ENCODE measurements around the gene NBAS. TPM values are rescaled to one million over a fixed set of nuclear protein-coding genes. Genes with fewer than 3 reads are reported as not detected.

The NBAS gene
- 10 to 100 TPM; 30.5 to 31.1 TPM for total RNA-seq

- DNase-seq, result peak; percentile 86
- no peaks in the 10 kb centered on the region for H3K9me3 Mint-ChIP-seq
- peak within 1 kb of the TSS; percentile 90 for H3K27ac Mint-ChIP-seq
- peak within 1 kb of the TSS; percentile 100 for H3K4me3 Mint-ChIP-seq
- ChIA-PET CTCF (interaction anchor here (0.5 to 3.6 kb wide), 7 partner anchors 13 to 1046 kb away, joined by 3 to 17 read pairs (median 4); no protein-coding TSS in a partner anchor), POLR2A (interaction anchor here (0.8 to 2.0 kb wide), 7 partner anchors 16 to 419 kb away, joined by 3 to 20 read pairs (median 4); partner anchors contain the start of gene DDX1)
- peaks cover 7% of the 10 kb centered on the region for H3K27me3 Mint-ChIP-seq
- peaks cover 36% of the 10 kb centered on the region for H3K4me1 Mint-ChIP-seq
- H3K36me3 Mint-ChIP-seq (ENCODE audit: low read depth), result peaks cover 8% of the 10 kb centered on the region
Measured at GRCh38 chr2:15560988-15561573, at the start of gene NBAS. Gene NBAS, minus strand, starts transcription at chr2:15561334. Its CDS starts 30 bp downstream, at chr2:15561304.

- POLR2A ChIA-PET, result no interaction called here
- CTCF ChIA-PET, result no interaction called here
- no peaks in the 10 kb centered on the region for H3K27me3 Mint-ChIP-seq
- no peak overlapping the region for H3K27ac Mint-ChIP-seq
- H3K4me3 Mint-ChIP-seq, result no peak overlapping the region
- no peaks in the 10 kb centered on the region for H3K9me3 Mint-ChIP-seq
- H3K36me3 Mint-ChIP-seq (ENCODE audit: low read depth), result peaks cover 57% of the 10 kb centered on the region
- DNase-seq, result no peak
- no peaks in the 10 kb centered on the region for H3K4me1 Mint-ChIP-seq
Measured at GRCh38 chr2:15610430-15610952, 49.4 kb upstream of the NBAS start.

- H3K27ac Mint-ChIP-seq, result no peak overlapping the region
- ChIA-PET POLR2A (interaction anchor here (2.1 kb wide), 1 partner anchor 17 kb away, joined by 7 read pairs; the partner anchor contains the start of gene DDX1), CTCF (interaction anchor here (0.6 to 0.8 kb wide), 3 partner anchors 37 to 426 kb away, joined by 3 read pairs; no protein-coding TSS in a partner anchor)
- H3K36me3 Mint-ChIP-seq (ENCODE audit: low read depth), result peaks cover 61% of the 10 kb centered on the region
- no peaks in the 10 kb centered on the region for H3K27me3 Mint-ChIP-seq
- H3K4me1 Mint-ChIP-seq, result no peaks in the 10 kb centered on the region
- DNase-seq, result no peak
- no peaks in the 10 kb centered on the region for H3K9me3 Mint-ChIP-seq
- H3K4me3 Mint-ChIP-seq, result no peak overlapping the region
Measured at GRCh38 chr2:15609341-15610042, 48.4 kb upstream of the NBAS start.

- Mint-ChIP-seq H3K36me3 (ENCODE audit: low read depth) (peaks cover 63% of the 10 kb centered on the region), H3K4me3 (no peak overlapping the region), H3K27me3 (no peaks in the 10 kb centered on the region), H3K4me1 (no peaks in the 10 kb centered on the region), H3K27ac (no peak overlapping the region), H3K9me3 (no peaks in the 10 kb centered on the region)
- POLR2A ChIA-PET, result interaction anchor here (2.1 kb wide), 1 partner anchor 16 kb away, joined by 7 read pairs; the partner anchor contains the start of gene DDX1
- CTCF ChIA-PET, result no interaction called here
- no peak for DNase-seq
Measured at GRCh38 chr2:15608392-15608761, 47.2 kb upstream of the NBAS start.

- H3K4me1 Mint-ChIP-seq, result no peaks in the 10 kb centered on the region
- H3K4me3 Mint-ChIP-seq, result no peak overlapping the region
- H3K27me3 Mint-ChIP-seq, result no peaks in the 10 kb centered on the region
- no peak for DNase-seq
- H3K36me3 Mint-ChIP-seq (ENCODE audit: low read depth), result peaks cover 63% of the 10 kb centered on the region
- no peaks in the 10 kb centered on the region for H3K9me3 Mint-ChIP-seq
- CTCF ChIA-PET, result no interaction called here
- POLR2A ChIA-PET, result interaction anchor here (2.1 kb wide), 1 partner anchor 16 kb away, joined by 7 read pairs; the partner anchor contains the start of gene DDX1
- H3K27ac Mint-ChIP-seq, result no peak overlapping the region
Measured at GRCh38 chr2:15607709-15608391, 46.7 kb upstream of the NBAS start.

GRCh38 chr2:15606481-15607441, 45.6 kb upstream of the NBAS start:
- Mint-ChIP-seq H3K36me3 (ENCODE audit: low read depth) (peaks cover 69% of the 10 kb centered on the region), H3K4me3 (no peak overlapping the region), H3K4me1 (no peaks in the 10 kb centered on the region), H3K27me3 (no peaks in the 10 kb centered on the region), H3K27ac (no peak overlapping the region), H3K9me3 (no peaks in the 10 kb centered on the region)
- CTCF ChIA-PET, result interaction anchor here (0.6 kb wide), 1 partner anchor 28 kb away, joined by 3 read pairs; no protein-coding TSS in a partner anchor
- no peak for DNase-seq
- POLR2A ChIA-PET, result interaction anchor here (0.8 kb wide), 1 partner anchor 14 kb away, joined by 3 read pairs; no protein-coding TSS in a partner anchor

- DNase-seq, result no peak
- Mint-ChIP-seq H3K4me1 (no peaks in the 10 kb centered on the region), H3K27ac (no peak overlapping the region), H3K36me3 (ENCODE audit: low read depth) (peaks cover 78% of the 10 kb centered on the region), H3K9me3 (no peaks in the 10 kb centered on the region), H3K27me3 (no peaks in the 10 kb centered on the region), H3K4me3 (no peak overlapping the region)
- POLR2A ChIA-PET, result no interaction called here
- CTCF ChIA-PET, result interaction anchor here (0.6 kb wide), 1 partner anchor 29 kb away, joined by 3 read pairs; no protein-coding TSS in a partner anchor
Measured at GRCh38 chr2:15605721-15606120, 44.6 kb upstream of the NBAS start.

- DNase-seq, result no peak
- Mint-ChIP-seq H3K27me3 (no peaks in the 10 kb centered on the region), H3K4me3 (no peak overlapping the region), H3K9me3 (no peaks in the 10 kb centered on the region), H3K27ac (no peak overlapping the region), H3K4me1 (no peaks in the 10 kb centered on the region), H3K36me3 (ENCODE audit: low read depth) (peaks cover 74% of the 10 kb centered on the region)
- ChIA-PET CTCF (no interaction called here), POLR2A (no interaction called here)
Measured at GRCh38 chr2:15603948-15604347, 42.8 kb upstream of the NBAS start.

GRCh38 chr2:15603044-15603765, 42.1 kb upstream of the NBAS start:
- Mint-ChIP-seq H3K36me3 (ENCODE audit: low read depth) (peaks cover 78% of the 10 kb centered on the region), H3K4me3 (no peak overlapping the region), H3K9me3 (no peaks in the 10 kb centered on the region), H3K27ac (no peak overlapping the region), H3K4me1 (peaks cover 1% of the 10 kb centered on the region), H3K27me3 (no peaks in the 10 kb centered on the region)
- ChIA-PET CTCF (interaction anchor here (0.6 kb wide), 1 partner anchor 902 kb away, joined by 3 read pairs; no protein-coding TSS in a partner anchor), POLR2A (no interaction called here)
- DNase-seq, result no peak

GRCh38 chr2:15602393-15602792, 41.3 kb upstream of the NBAS start:
- POLR2A ChIA-PET, result interaction anchor here (1.4 to 1.8 kb wide), 2 partner anchors 11 to 25 kb away, joined by 4 to 11 read pairs; partner anchors contain the start of gene DDX1
- no peak for DNase-seq
- Mint-ChIP-seq H3K4me1 (peaks cover 1% of the 10 kb centered on the region), H3K4me3 (no peak overlapping the region), H3K9me3 (no peaks in the 10 kb centered on the region), H3K36me3 (ENCODE audit: low read depth) (peaks cover 72% of the 10 kb centered on the region), H3K27me3 (no peaks in the 10 kb centered on the region), H3K27ac (no peak overlapping the region)
- CTCF ChIA-PET, result interaction anchor here (0.6 kb wide), 1 partner anchor 903 kb away, joined by 3 read pairs; no protein-coding TSS in a partner anchor

- Mint-ChIP-seq H3K27ac (no peak overlapping the region), H3K27me3 (no peaks in the 10 kb centered on the region), H3K4me3 (no peak overlapping the region), H3K4me1 (peaks cover 1% of the 10 kb centered on the region), H3K9me3 (no peaks in the 10 kb centered on the region), H3K36me3 (ENCODE audit: low read depth) (peaks cover 73% of the 10 kb centered on the region)
- POLR2A ChIA-PET, result interaction anchor here (1.4 to 1.8 kb wide), 2 partner anchors 10 to 24 kb away, joined by 4 to 11 read pairs; partner anchors contain the start of gene DDX1
- CTCF ChIA-PET, result interaction anchor here (1.1 to 1.3 kb wide), 3 partner anchors 10 to 55 kb away, joined by 3 read pairs; partner anchors contain the start of gene DDX1
- DNase-seq, result no peak
Measured at GRCh38 chr2:15601681-15602080, 40.5 kb upstream of the NBAS start.
